ENCODE measurements around the gene DEFB125.

DNA sequence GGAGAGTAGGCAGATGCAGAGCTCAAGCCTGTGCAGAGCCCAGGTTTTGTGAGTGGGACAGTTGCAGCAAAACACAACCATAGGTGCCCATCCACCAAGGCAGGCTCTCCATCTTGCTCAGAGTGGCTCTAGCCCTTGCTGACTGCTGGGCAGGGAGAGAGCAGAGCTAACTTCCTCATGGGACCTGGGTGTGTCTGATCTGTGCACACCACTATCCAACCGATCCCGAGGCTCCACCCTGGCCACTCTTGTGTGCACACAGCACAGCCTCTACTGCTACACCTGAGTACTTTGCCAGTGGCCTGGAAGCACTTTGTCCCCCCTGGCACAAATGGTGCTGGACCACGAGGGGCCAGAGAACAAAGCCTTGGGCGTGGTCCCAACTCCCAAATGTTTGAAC lies 7.9 kb upstream of the DEFB125 start:
- TF ChIP-seq, protein P1, sequence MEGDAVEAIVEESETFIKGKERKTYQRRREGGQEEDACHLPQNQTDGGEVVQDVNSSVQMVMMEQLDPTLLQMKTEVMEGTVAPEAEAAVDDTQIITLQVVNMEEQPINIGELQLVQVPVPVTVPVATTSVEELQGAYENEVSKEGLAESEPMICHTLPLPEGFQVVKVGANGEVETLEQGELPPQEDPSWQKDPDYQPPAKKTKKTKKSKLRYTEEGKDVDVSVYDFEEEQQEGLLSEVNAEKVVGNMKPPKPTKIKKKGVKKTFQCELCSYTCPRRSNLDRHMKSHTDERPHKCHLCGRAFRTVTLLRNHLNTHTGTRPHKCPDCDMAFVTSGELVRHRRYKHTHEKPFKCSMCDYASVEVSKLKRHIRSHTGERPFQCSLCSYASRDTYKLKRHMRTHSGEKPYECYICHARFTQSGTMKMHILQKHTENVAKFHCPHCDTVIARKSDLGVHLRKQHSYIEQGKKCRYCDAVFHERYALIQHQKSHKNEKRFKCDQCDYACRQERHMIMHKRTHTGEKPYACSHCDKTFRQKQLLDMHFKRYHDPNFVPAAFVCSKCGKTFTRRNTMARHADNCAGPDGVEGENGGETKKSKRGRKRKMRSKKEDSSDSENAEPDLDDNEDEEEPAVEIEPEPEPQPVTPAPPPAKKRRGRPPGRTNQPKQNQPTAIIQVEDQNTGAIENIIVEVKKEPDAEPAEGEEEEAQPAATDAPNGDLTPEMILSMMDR (conservative IDR thresholded peaks at IDR 0.05; ENCODE audit: low read depth in 2 of 2): no peak
- no peak for TF ChIP-seq EZH2 (IDR thresholded peaks at IDR 0.05; ENCODE audit: low read depth, unreplicated experiment)
- TF ChIP-seq CREB1 (CRISPR knock-in tag; IDR thresholded peaks at IDR 0.05; ENCODE audit: low read depth): no peak
- no peak for TF ChIP-seq POLR2AphosphoS5 (IDR thresholded peaks at IDR 0.05; ENCODE audit: low read depth)
- no peak for TF ChIP-seq EZH2phosphoT487 (IDR thresholded peaks at IDR 0.05; ENCODE audit: unreplicated experiment)
- TF ChIP-seq, protein P2, sequence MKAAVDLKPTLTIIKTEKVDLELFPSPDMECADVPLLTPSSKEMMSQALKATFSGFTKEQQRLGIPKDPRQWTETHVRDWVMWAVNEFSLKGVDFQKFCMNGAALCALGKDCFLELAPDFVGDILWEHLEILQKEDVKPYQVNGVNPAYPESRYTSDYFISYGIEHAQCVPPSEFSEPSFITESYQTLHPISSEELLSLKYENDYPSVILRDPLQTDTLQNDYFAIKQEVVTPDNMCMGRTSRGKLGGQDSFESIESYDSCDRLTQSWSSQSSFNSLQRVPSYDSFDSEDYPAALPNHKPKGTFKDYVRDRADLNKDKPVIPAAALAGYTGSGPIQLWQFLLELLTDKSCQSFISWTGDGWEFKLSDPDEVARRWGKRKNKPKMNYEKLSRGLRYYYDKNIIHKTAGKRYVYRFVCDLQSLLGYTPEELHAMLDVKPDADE (IDR thresholded peaks at IDR 0.05): no peak
- TF ChIP-seq NANOG (IDR thresholded peaks at IDR 0.05; ENCODE audit: borderline replicate concordance): no peak
